LHCN-M2 (cell line): ENCODE measurements around the gene ATXN2. TPM values are rescaled to one million over a fixed set of nuclear protein-coding genes. Genes with fewer than 3 reads are reported as not detected.
"Not testable (repeated sequence)": the region's sequence is repeated elsewhere in the genome, so short reads cannot be mapped to it uniquely, and the experiment has no call there.

ENCODE experiments used
- DNase-seq: peaks from one replicate; pipeline ENCODE4 v3.0.0-alpha.2; 2012; ENCODE audit warnings: low read depth
- total RNA-seq: library from RNA; depleted of rRNA; stranded (reverse); fragments of >200 nt; gene quantifications from 2 replicates; pipeline ENCODE4 v1.2.3, GENCODE V29; 2014

Gene ATXN2
- total RNA-seq, 1 experiment from 2014 or later: 21.5 TPM

DNA sequence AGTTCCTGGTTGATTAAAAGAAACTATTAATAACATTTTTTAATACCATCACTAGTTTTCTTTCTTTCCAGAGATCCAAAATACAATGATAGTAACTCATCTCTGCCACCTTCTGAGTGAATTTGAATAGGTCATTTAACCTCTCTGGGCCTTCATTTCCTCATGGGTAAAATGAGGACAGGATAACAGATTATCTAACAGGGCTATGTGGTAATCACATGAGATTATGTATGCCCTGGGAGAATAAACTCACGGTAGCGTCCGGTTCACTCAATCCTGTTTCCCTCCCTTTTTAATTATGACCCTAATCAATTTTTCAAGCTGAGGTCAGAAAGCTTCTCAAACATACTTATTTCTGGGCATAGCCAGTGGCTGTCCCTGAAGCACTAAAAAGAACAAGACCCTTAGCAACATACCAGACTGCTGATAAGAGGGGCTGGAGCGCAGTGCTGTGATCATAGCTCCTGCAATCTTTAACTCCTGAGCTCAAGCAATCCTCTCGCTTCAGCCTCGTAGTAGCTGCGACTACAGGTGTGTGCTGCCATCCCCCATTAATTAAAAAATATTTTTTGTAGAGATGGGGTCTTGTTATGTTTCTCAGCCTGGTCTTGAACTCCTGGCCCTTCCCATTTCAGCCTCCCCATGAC is 24.2 kb downstream of the ATXN2 start:
- no peak for DNase-seq

DNA sequence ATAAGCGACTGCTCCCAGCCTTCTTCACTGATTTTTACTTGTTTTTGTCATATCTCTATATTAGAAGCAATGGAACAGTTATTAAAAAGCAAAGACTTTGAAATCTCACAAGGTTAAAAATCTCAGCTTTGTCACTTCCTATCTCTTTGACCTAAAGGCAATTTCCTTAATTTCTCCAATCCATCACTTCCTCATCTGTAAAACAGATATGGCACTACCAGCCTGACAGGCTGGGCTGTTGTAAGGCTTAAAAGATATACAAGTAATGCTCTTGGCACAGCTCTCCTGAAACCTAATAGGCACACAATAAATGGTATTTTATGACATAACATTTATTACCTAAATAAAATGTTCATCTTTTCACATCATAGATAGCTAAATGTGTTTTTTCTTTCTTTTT is 25.6 kb downstream of the ATXN2 start:
- DNase-seq: no peak

GRCh38 chr12:111570084-111570961 is 28.8 kb downstream of the ATXN2 start:
- peak; percentile 87 for DNase-seq

DNA sequence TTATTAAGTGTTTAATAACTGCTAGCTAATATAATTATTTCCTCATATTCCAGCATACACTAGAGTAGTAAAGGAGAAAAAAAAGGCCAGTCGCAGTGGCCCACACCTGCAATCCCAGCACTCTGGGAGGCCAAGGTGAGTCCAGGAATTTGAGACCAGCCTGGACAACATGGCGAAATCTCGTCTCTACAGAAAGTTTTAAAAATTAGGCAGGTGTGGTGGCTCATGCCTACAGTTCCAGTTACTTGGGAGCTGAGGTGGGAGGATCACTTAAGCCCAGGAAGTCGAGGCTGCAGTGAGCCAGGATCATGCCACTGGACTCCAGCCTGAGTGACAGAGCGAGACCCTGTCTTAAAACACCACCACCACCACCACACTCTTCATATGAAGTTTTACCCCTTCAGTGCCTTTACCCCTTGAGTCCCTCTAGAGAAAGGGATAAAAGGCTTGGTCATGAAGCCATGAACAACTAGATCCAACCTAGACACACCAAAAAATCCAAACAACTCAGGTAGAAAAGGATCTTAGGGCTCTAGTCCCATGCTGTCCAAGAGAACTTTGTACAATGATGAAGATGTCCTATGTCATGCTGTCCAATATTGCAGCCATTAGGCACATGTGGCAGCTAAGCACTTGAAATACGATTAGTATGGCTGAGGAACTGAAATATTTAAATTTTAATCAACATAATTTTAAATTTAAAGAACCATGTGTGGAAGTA is 29.6 kb downstream of the ATXN2 start:
- no peak for DNase-seq

- not testable (repeated sequence) for DNase-seq
Measured at GRCh38 chr12:111560844-111561243, 38.3 kb downstream of the ATXN2 start.

DNA sequence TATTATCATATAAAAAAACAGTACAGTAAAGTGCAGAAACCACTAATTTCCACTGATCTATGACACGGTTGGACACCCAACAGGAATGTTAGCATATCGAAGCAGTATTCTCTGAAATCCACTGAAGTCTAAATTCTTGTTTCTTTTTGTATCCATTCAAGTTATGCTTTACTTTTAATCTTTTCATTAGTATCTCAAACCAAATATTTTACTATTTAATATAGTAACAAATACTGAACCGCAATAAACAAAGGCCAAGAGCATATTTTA is 41.1 kb downstream of the ATXN2 start:
- no peak for DNase-seq

GRCh38 chr12:111557271-111558106 is 41.6 kb downstream of the ATXN2 start:
- DNase-seq: no peak

GRCh38 chr12:111556676-111557075 is 42.4 kb downstream of the ATXN2 start:
- DNase-seq: no peak

GRCh38 chr12:111555313-111555712 is 43.8 kb downstream of the ATXN2 start:
- DNase-seq: not testable (repeated sequence)

DNA sequence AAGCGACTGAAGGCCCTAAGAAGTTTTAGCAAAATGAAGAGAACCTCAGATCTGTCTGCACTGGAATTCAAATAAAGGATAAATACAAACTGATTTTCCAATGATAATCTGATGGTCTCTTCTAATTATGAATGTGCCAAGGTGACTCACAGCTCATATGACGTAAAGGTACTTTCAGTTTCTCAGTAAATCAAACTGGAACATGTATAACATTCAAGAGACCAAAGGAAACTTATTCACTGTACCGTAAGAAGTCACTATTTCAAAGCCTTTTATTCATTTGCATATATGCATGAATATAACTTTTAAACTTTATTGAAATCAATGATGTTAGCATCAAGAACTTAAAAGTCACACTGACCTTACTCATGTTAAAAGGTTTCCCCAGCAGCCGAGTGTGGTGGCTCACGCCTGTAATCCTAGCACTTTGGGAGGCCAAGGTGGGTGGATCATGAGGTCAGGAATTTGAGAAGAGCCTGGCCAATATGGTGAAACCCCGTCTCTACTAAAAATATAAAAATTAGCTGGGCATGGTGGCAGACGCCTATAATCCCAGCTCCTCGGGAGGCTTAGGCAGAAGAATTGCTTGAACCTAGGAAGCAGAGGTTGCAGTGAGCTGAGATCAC is 52.2 kb downstream of the ATXN2 start:
- no peak for DNase-seq

GRCh38 chr12:111546171-111546570 is 52.9 kb downstream of the ATXN2 start:
- no peak for DNase-seq

DNA sequence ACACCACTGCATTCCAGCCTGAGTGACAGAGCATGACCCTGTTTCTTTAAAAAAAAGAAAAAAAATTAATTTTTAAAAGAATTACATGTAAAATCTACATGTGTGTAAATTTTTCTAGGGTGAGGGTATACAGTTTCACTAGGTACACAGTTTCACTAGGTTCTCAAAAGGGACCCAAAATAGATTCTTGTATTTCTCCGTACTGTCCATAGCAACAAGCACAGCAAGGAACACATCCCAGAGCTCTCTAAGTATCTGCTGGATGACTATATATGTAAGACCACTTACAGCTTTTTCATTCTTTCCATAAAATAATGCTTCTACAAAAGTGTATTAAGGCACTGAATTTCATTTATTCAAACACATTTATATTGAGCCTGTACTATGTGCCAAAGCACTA is 55.1 kb downstream of the ATXN2 start:
- no peak for DNase-seq

GRCh38 chr12:111532751-111533150 is 66.4 kb downstream of the ATXN2 start:
- DNase-seq: no peak

- peak; percentile 53 for DNase-seq
Measured at GRCh38 chr12:111529424-111530368, 69.4 kb downstream of the ATXN2 start.

DNA sequence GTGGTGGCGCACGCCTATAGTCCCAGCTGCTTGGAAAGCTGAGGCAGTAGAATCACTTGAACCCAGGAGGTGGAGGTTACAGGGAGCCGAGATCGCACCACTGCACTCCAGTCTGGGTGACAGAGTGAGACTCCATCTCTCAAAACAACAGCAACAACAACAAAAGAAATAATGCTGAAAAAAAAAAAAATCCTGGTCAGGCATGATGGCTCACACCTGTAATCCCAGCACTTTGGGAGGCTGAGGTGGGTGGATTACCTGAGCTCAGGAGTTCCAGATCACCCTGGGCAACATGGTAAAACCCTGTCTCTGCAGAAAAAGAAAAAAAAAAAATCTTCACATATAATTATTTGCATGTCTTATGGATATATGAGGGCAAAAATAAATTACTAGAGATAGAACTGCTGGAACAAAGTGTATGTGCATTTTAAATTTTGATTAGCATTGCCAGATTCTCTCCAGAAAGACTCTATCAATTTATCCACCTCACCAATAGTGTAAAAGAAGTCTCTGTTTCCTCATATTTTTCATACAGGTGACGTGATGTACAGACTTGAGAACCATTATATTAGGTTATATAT is 75.4 kb downstream of the ATXN2 start:
- no peak for DNase-seq

- DNase-seq: no peak
Measured at GRCh38 chr12:111521801-111522200, 77.3 kb downstream of the ATXN2 start.

DNA sequence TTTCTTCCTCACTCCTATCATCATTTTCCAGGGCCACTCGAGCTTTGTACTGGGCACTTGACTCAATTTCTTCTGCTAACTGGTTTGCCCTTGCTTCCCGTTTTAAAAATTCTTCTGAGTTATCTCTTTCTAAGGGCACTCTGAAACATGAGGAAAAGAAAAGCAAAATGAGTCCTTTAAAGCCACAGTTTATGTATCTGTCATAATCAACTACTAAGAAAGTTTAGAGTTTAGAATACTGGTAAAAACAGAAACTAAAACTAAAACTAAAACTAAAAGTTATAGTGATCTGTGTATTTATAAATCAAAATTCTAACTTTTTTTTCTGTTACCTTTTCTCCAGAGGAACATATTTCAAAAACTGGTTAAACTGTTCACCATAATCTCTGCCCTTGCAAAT is 79.2 kb downstream of the ATXN2 start:
- DNase-seq: no peak

DNA sequence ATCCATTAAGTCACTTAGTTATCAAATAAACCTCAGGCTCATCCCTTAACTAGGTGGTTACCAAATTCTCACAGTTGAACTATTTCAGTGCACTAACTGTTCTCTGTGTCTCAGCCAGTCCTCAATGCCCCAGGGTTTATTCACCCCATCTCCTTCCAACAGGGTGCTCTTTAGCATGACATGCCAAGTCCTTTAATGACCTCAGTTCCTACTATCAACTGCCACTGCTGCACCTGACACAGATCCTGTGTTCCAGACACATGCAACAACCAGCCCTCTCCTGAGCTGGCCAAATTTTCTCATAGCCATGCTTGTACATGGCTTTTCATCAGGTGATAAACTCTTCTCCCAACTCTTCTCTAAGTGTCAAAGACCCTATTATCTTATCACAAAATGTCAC is 80.0 kb downstream of the ATXN2 start:
- DNase-seq: no peak

- DNase-seq: not testable (repeated sequence)
Measured at GRCh38 chr12:111507719-111508118, 91.4 kb downstream of the ATXN2 start.

GRCh38 chr12:111507258-111507657 is 91.9 kb downstream of the ATXN2 start:
- DNase-seq: not testable (repeated sequence)
